HCT116 (cell line): Measurements from ENCODE around the gene SRRT. TPM values are rescaled to one million over a fixed set of nuclear protein-coding genes. Genes with fewer than 3 reads are reported as not detected.
"Not testable (repeated sequence)": the region's sequence is repeated elsewhere in the genome, so short reads cannot be mapped to it uniquely, and the experiment has no call there.

Experiments used
- ATAC-seq: fragments of 200-7000 bp; cut with Tn5 transposase; 2 replicates; pipeline ENCODE4 v1.9.1; 2020; ENCODE audit warnings: mild to moderate bottlenecking, moderate library complexity
- BruUV-seq: library from RNA; stranded (reverse); fragments of 400-500 nt; replicated peaks from 2 replicates; lab custom pipeline; 2021; lab: Mats Ljungman, UMichigan
- CTCF ChIA-PET: fragments of 300-600 bp; sonication (Branson Sonifier 250); formaldehyde crosslinking; loops from one replicate; lab custom pipeline; 2021; ENCODE audit warnings: antibody characterized with exemption; lab: Charles Lee
- POLR2A ChIA-PET: fragments of 300-600, 350-600 bp; sonication (Branson Sonifier 250); formaldehyde crosslinking; loops from one replicate; lab custom pipeline; 2021; ENCODE audit warnings: antibody characterized with exemption; lab: Charles Lee
- RAD21 ChIA-PET, 2 experiments: fragments of 300-600 bp; sonication (Branson Sonifier 250); formaldehyde crosslinking; loops; one replicate each; lab custom pipeline; 2023; ENCODE audit warnings: low total read pairs in 2 of 2; ENCODE audit not compliant: uncharacterized antibody in 2 of 2, unreplicated experiment in 2 of 2, low non-redundant PET in 1 of 2; lab: Charles Lee
- DNase-seq: peaks from one replicate; pipeline ENCODE4 v3.0.0-alpha.2; 2010; ENCODE audit warnings: low read depth, low spot score
- H2AFZ ChIP-seq: fragments of 200-600 bp; shearing (Covaris generic), sonication (generic); 2 replicates; pipeline ENCODE4 v1.6.1; 2017; ENCODE audit warnings: low read depth, mixed run types, mixed read lengths, antibody characterized with exemption, low read length; ENCODE audit not compliant: poor library complexity, severe bottlenecking
- H3K27ac ChIP-seq: 2 replicates; pipeline ENCODE4 v1.5.1; 2012; ENCODE audit warnings: low read depth, low read length
- H3K27me3 ChIP-seq: fragments of 200-600 bp; sonication (generic); 2 replicates; pipeline ENCODE4 v1.6.1; 2016; ENCODE audit warnings: mixed run types, low read length, mixed read lengths; ENCODE audit not compliant: insufficient read depth
- H3K36me3 ChIP-seq, 2 experiments: fragments of 200-500 bp in 1 of 2; fragments of 200-600 bp in 1 of 2; sonication (Bioruptor generic) in 1 of 2; sonication (generic) in 1 of 2; 2 replicates each; pipeline versions ENCODE4 v1.5.1 to v1.6.1; 2014 to 2016; ENCODE audit warnings: low read length in 2 of 2, inconsistent platforms in 1 of 2, mixed read lengths in 1 of 2, mixed run types in 1 of 2; ENCODE audit not compliant: insufficient read depth in 2 of 2, control insufficient read depth in 1 of 2
- H3K4me1 ChIP-seq, 2 experiments: fragments of 200-600 bp in 1 of 2; sonication (generic) in 1 of 2; 2 replicates each; pipeline versions ENCODE4 v1.5.1 to v1.6.1; 2012 to 2017; ENCODE audit warnings: low read length in 2 of 2, inconsistent platforms in 1 of 2, mild to moderate bottlenecking in 1 of 2, mixed read lengths in 1 of 2, mixed run types in 1 of 2, moderate library complexity in 1 of 2; ENCODE audit not compliant: insufficient read depth in 2 of 2, control insufficient read depth in 1 of 2
- H3K4me2 ChIP-seq: fragments of 200-600 bp; sonication (generic); 2 replicates; pipeline ENCODE4 v1.6.1; 2017; ENCODE audit warnings: mixed run types, low read length, mixed read lengths
- H3K4me3 ChIP-seq, 2 experiments: fragments of 200-600 bp in 1 of 2; sonication (generic) in 1 of 2; replicated peaks in 1 of 2; 2 replicates each; pipeline ENCODE4 v1.5.1; 2011 to 2016; ENCODE audit warnings: low read length in 2 of 2, control low read depth in 1 of 2, low read depth in 1 of 2, mild to moderate bottlenecking in 1 of 2, mixed read lengths in 1 of 2, mixed run types in 1 of 2
- H3K79me2 ChIP-seq: fragments of 200-600 bp; sonication (generic); 2 replicates; pipeline ENCODE4 v1.6.1; 2017; ENCODE audit warnings: mild to moderate bottlenecking, mixed run types, low read length, moderate library complexity, mixed read lengths; ENCODE audit not compliant: insufficient read depth
- H3K9ac ChIP-seq: fragments of 200-600 bp; sonication (generic); 2 replicates; pipeline ENCODE4 v1.6.1; 2016; ENCODE audit warnings: low read length, mixed read lengths
- H3K9me2 ChIP-seq: fragments of 200-600 bp; sonication (generic), shearing (Covaris generic); 2 replicates; pipeline ENCODE4 v1.6.1; 2017; ENCODE audit warnings: mixed run types, mild to moderate bottlenecking, moderate library complexity; ENCODE audit not compliant: insufficient read depth
- H3K9me3 ChIP-seq, 2 experiments: fragments of 200-500 bp in 1 of 2; fragments of 200-600 bp in 1 of 2; sonication (Bioruptor generic) in 1 of 2; sonication (generic) in 1 of 2; 2 replicates each; pipeline ENCODE4 v1.6.1; 2014 to 2017; ENCODE audit warnings: low read length in 2 of 2, mixed read lengths in 2 of 2, inconsistent platforms in 1 of 2, low read depth in 1 of 2, mild to moderate bottlenecking in 1 of 2, mixed run types in 1 of 2, moderate library complexity in 1 of 2; ENCODE audit not compliant: control insufficient read depth in 1 of 2, insufficient read depth in 1 of 2
- H4K20me1 ChIP-seq: fragments of 200-600 bp; sonication (generic), shearing (Covaris generic); 2 replicates; pipeline ENCODE4 v1.6.1; 2017; ENCODE audit warnings: mixed run types, mild to moderate bottlenecking, moderate library complexity; ENCODE audit not compliant: insufficient read depth
- ATF3 ChIP-seq: IDR thresholded peaks from 2 replicates; pipeline ENCODE4 v1.6.1; 2012
- CEBPB ChIP-seq: IDR thresholded peaks from 2 replicates; pipeline ENCODE4 v1.6.1; 2012; ENCODE audit warnings: low read depth
- EGR1 ChIP-seq: IDR thresholded peaks from 2 replicates; pipeline ENCODE4 v1.6.1; 2012; ENCODE audit warnings: low read depth
- ELF1 ChIP-seq: IDR thresholded peaks from 2 replicates; pipeline ENCODE4 v1.6.1; 2012; ENCODE audit warnings: low read depth, borderline replicate concordance
- EZH2 ChIP-seq: fragments of 200-600 bp; sonication (generic); IDR thresholded peaks from 2 replicates; pipeline ENCODE4 v1.6.1; 2017; ENCODE audit warnings: antibody characterized with exemption, mixed run types
- EZH2phosphoT487 ChIP-seq: fragments of 200-600 bp; IDR thresholded peaks from 2 replicates; pipeline ENCODE4 v1.6.1; 2018; ENCODE audit warnings: antibody characterized with exemption, borderline replicate concordance
- FOSL1 ChIP-seq: IDR thresholded peaks from 2 replicates; pipeline ENCODE4 v1.6.1; 2012; ENCODE audit warnings: low read depth
- POLR2A ChIP-seq: IDR thresholded peaks from 2 replicates; pipeline ENCODE4 v1.7.0; 2011; ENCODE audit warnings: borderline replicate concordance; ENCODE audit not compliant: insufficient read depth, insufficient read length; ENCODE audit errors: extremely low read depth
- RAD21 ChIP-seq: IDR thresholded peaks from 2 replicates; pipeline ENCODE4 v1.6.1; 2012; ENCODE audit warnings: low read depth, mild to moderate bottlenecking
- REST ChIP-seq: IDR thresholded peaks from 2 replicates; pipeline ENCODE4 v1.6.1; 2012; ENCODE audit warnings: low read depth
- SP1 ChIP-seq: IDR thresholded peaks from 2 replicates; pipeline ENCODE4 v1.6.1; 2012; ENCODE audit warnings: low read depth
- SRF ChIP-seq: IDR thresholded peaks from 2 replicates; pipeline ENCODE4 v1.6.1; 2012; ENCODE audit warnings: low read depth
- TCF7L2 ChIP-seq: IDR thresholded peaks from 2 replicates; pipeline ENCODE4 v1.7.0; 2011; ENCODE audit warnings: borderline replicate concordance, inconsistent platforms; ENCODE audit not compliant: insufficient read depth, insufficient read length; ENCODE audit errors: extremely low read depth
- ZBTB33 ChIP-seq: IDR thresholded peaks from 2 replicates; pipeline ENCODE4 v1.6.1; 2011; ENCODE audit warnings: mild to moderate bottlenecking, low read length, moderate library complexity; ENCODE audit not compliant: insufficient replicate concordance; ENCODE audit errors: extremely low read depth
- ZFX ChIP-seq: fragments of 450-650 bp; IDR thresholded peaks from 2 replicates; pipeline ENCODE4 v1.6.1; 2017
- ZNF274 ChIP-seq: fragments of 200-500 bp; sonication (Bioruptor generic); IDR thresholded peaks from 2 replicates; pipeline ENCODE4 v1.6.1; 2014; ENCODE audit warnings: mild to moderate bottlenecking, low read depth, low read length, inconsistent platforms
- intact Hi-C: fragments of 100-400 bp; cut with micrococcal nuclease; formaldehyde crosslinking; loops from 2 replicates; pipeline ENCODE4 v1.10.0; 2022
- total RNA-seq: library from RNA; stranded (reverse); gene quantifications from one replicate; pipeline ENCODE4 v1.2.1, GENCODE V29; 2021; ENCODE audit not compliant: unreplicated experiment

Gene SRRT
- total RNA-seq, 1 experiment from 2014 or later = 252 TPM

GRCh38 chr7:100854146-100854895 is 20.6 kb upstream of the SRRT start:
- Histone ChIP-seq H3K9me2 (no peaks in the 10 kb centered on the region), H3K9ac (no peak overlapping the region), H4K20me1 (no peaks in the 10 kb centered on the region), H3K36me3 (no peaks in the 10 kb centered on the region), H2AFZ (no peak overlapping the region), H3K4me1 (peaks cover 6 to 16% of the 10 kb centered on the region in 2 experiments; a peak in 3 of 4 replicates), H3K79me2 (peaks cover 18% of the 10 kb centered on the region; the same call in 1 of the 2 replicates), H3K27me3 (no peaks in the 10 kb centered on the region), H3K27ac (no peak overlapping the region), H3K9me3 (no peaks in the 10 kb centered on the region), H3K4me2 (no peak overlapping the region), H3K4me3 (no peak overlapping the region)
- ChIA-PET RAD21 (no interaction called here), CTCF (interaction anchor here (1.2 kb wide), 1 partner anchor 149 kb away, joined by 4 read pairs; the partner anchor contains the start of gene POP7), POLR2A (interaction anchor here (1.1 kb wide), 1 partner anchor 21 kb away, joined by 3 read pairs; the partner anchor contains the start of gene SRRT)
- intact Hi-C loops = no loop called here
- no peak for ATAC-seq
- DNase-seq = no peak
- no TSS peak for BruUV-seq
- TF ChIP-seq EGR1 (no peak), FOSL1 (no peak), EZH2 (no peak), REST (no peak), SP1 (no peak), POLR2A (no peak), EZH2phosphoT487 (no peak), TCF7L2 (no peak), ZFX (no peak), SRF (no peak), ZNF274 (no peak), ATF3 (no peak), RAD21 (no peak), ZBTB33 (no peak), ELF1 (no peak), CEBPB (no peak)
- TF ChIP-seq, all 23 proteins: peak for 0

GRCh38 chr7:100854899-100855298 is 20.0 kb upstream of the SRRT start:
- intact Hi-C loops, DNase-seq, H2AFZ ChIP-seq, BruUV-seq, CTCF ChIA-PET, H3K9me3 ChIP-seq, H3K4me3 ChIP-seq, H3K27ac ChIP-seq, H3K9me2 ChIP-seq, H4K20me1 ChIP-seq, ATAC-seq, H3K4me2 ChIP-seq, POLR2A ChIA-PET, H3K9ac ChIP-seq, H3K36me3 ChIP-seq, H3K27me3 ChIP-seq: not testable (repeated sequence)
- Histone ChIP-seq H3K4me1 (peaks cover 6 to 16% of the 10 kb centered on the region in 2 experiments; a peak in 3 of 4 replicates), H3K79me2 (peaks cover 18% of the 10 kb centered on the region; the same call in 1 of the 2 replicates)
- RAD21 ChIA-PET = interaction anchor here in 1 of 2 experiments (0.6 kb wide), 1 partner anchor 15 kb away, joined by 3 read pairs; no protein-coding TSS in a partner anchor
